ENCODE data around the gene CRYAB. TPM values are rescaled to one million over a fixed set of nuclear protein-coding genes. Genes with fewer than 3 reads are reported as not detected.

The CRYAB gene
- total and polyA plus RNA-seq, 7 donors = 25.0 to 299 (median 151) TPM

GRCh38 chr11:111951565-111951964 is 40.0 kb upstream of the CRYAB start:
- 94 to 96% methylated on average over 3 of the region's 3 CpGs for WGBS, 2 donors
- H3K9me3 ChIP-seq = no peaks in the 10 kb centered on the region
- H3K36me3 ChIP-seq = no peaks in the 10 kb centered on the region
- no peaks in the 10 kb centered on the region for H3K27me3 ChIP-seq
- no peak overlapping the region for H3K27ac ChIP-seq
- H3K4me1 ChIP-seq = peaks cover 0 to 4% (median 2%) of the 10 kb centered on the region in 4 donors
- TF ChIP-seq POLR2A (IDR thresholded peaks at IDR 0.05) (no peak), CTCF (IDR thresholded peaks at IDR 0.05) (no peak), POLR2AphosphoS5 (IDR thresholded peaks at IDR 0.05) (no peak), EP300 (IDR thresholded peaks at IDR 0.05) (no peak)
- no peak overlapping the region for H3K4me3 ChIP-seq
- DNase-seq = no peak
- intact Hi-C loops (cut with DNase I) = no loop called here

GRCh38 chr11:111949519-111950426 is 38.2 kb upstream of the CRYAB start:
- DNase-seq = no peak
- Histone ChIP-seq H3K9me3 (no peaks in the 10 kb centered on the region), H3K4me3 (no peak overlapping the region), H3K4me1 (peaks cover 0 to 10% (median 5%) of the 10 kb centered on the region in 4 donors), H3K36me3 (no peaks in the 10 kb centered on the region), H3K27ac (no peak overlapping the region), H3K27me3 (no peaks in the 10 kb centered on the region)
- TF ChIP-seq CTCF (IDR thresholded peaks at IDR 0.05) (no peak), EP300 (IDR thresholded peaks at IDR 0.05) (no peak)
- 65 to 67% methylated on average over 7 of the region's 7 CpGs for WGBS, 2 donors
- intact Hi-C loops (cut with DNase I) = no loop called here

- Histone ChIP-seq H3K4me3 (no peak overlapping the region), H3K4me1 (peaks cover 0 to 15% (median 5%) of the 10 kb centered on the region in 4 donors), H3K36me3 (no peaks in the 10 kb centered on the region), H3K27me3 (no peaks in the 10 kb centered on the region), H3K9me3 (no peaks in the 10 kb centered on the region), H3K27ac (peak overlapping the region in 1 of 4 donors; percentile 23)
- no peak for TF ChIP-seq EP300 (IDR thresholded peaks at IDR 0.05)
- TF ChIP-seq POLR2A (IDR thresholded peaks at IDR 0.05) = no peak
- TF ChIP-seq CTCF (IDR thresholded peaks at IDR 0.05) = no peak
- TF ChIP-seq POLR2AphosphoS5 (IDR thresholded peaks at IDR 0.05) = no peak
- intact Hi-C loops (cut with DNase I) = no loop called here
- no peak for DNase-seq
Observed at GRCh38 chr11:111947143-111947542, 35.6 kb upstream of the CRYAB start.

- TF ChIP-seq CTCF (IDR thresholded peaks at IDR 0.05) = no peak
- TF ChIP-seq POLR2AphosphoS5 (IDR thresholded peaks at IDR 0.05) = no peak
- no peak for TF ChIP-seq EP300 (IDR thresholded peaks at IDR 0.05)
- TF ChIP-seq POLR2A (IDR thresholded peaks at IDR 0.05) = no peak
- Histone ChIP-seq H3K4me3 (no peak overlapping the region), H3K27ac (peak overlapping the region in 1 of 4 donors; percentile 23), H3K36me3 (no peaks in the 10 kb centered on the region), H3K9me3 (no peaks in the 10 kb centered on the region), H3K27me3 (no peaks in the 10 kb centered on the region), H3K4me1 (peaks cover 0 to 15% (median 7%) of the 10 kb centered on the region in 4 donors)
- intact Hi-C loops (cut with DNase I) = no loop called here
- no peak for DNase-seq
- WGBS, 2 donors = 80 to 86% methylated on average over 3 of the region's 3 CpGs
Observed at GRCh38 chr11:111946499-111946898, 34.9 kb upstream of the CRYAB start.
